Measurements from ENCODE around the gene CXCR4.

CXCR4 gene

GRCh38 chr2:136070913-136071312 lies 47.0 kb downstream of the CXCR4 start:
- DNase-seq, result no peak

GRCh38 chr2:136069773-136070172 lies 48.2 kb downstream of the CXCR4 start:
- DNase-seq, result no peak

GRCh38 chr2:136068581-136069227 lies 49.2 kb downstream of the CXCR4 start:
- DNase-seq, result no peak

GRCh38 chr2:136067897-136068580 lies 49.9 kb downstream of the CXCR4 start:
- DNase-seq, result no peak

GRCh38 chr2:136067459-136067858 lies 50.5 kb downstream of the CXCR4 start:
- no peak for DNase-seq

GRCh38 chr2:136065907-136066306 lies 52.0 kb downstream of the CXCR4 start:
- no peak for DNase-seq

GRCh38 chr2:136065384-136065783 lies 52.6 kb downstream of the CXCR4 start:
- no peak for DNase-seq

Data from femur (tissue), 1 donor.